Glomerular visceral epithelial cell (primary cell): ENCODE data around the gene SKAP2.

Source experiments
- DNase-seq: peaks from one replicate; pipeline ENCODE4 v3.0.0-alpha.2; 2016; ENCODE audit errors: extremely low spot score

Gene SKAP2

GRCh38 chr7:26777385-26777784 lies 87.0 kb downstream of the SKAP2 start:
- DNase-seq: no peak

- no peak for DNase-seq
Observed at GRCh38 chr7:26760501-26760900, 103.9 kb downstream of the SKAP2 start.

GRCh38 chr7:26759108-26759507 lies 105.3 kb downstream of the SKAP2 start:
- DNase-seq: no peak

GRCh38 chr7:26743205-26743604 lies 121.2 kb downstream of the SKAP2 start:
- no peak for DNase-seq

- DNase-seq: no peak
Observed at GRCh38 chr7:26735976-26736600, 128.3 kb downstream of the SKAP2 start.

- no peak for DNase-seq
Observed at GRCh38 chr7:26729150-26729775, 135.1 kb downstream of the SKAP2 start.

GRCh38 chr7:26726051-26726450 lies 138.3 kb downstream of the SKAP2 start:
- DNase-seq: no peak

- no peak for DNase-seq
Observed at GRCh38 chr7:26724795-26725194, 139.6 kb downstream of the SKAP2 start.

GRCh38 chr7:26723129-26723528 lies 141.3 kb downstream of the SKAP2 start:
- peak; percentile 2 for DNase-seq

GRCh38 chr7:26721450-26721849 lies 142.9 kb downstream of the SKAP2 start:
- no peak for DNase-seq

- no peak for DNase-seq
Observed at GRCh38 chr7:26718063-26718462, 146.3 kb downstream of the SKAP2 start.

- DNase-seq: no peak
Observed at GRCh38 chr7:26714438-26714837, 150.0 kb downstream of the SKAP2 start.

GRCh38 chr7:26714006-26714405 lies 150.4 kb downstream of the SKAP2 start:
- DNase-seq: no peak

- DNase-seq: no peak
Observed at GRCh38 chr7:26709210-26709990, 155.0 kb downstream of the SKAP2 start.

GRCh38 chr7:26705567-26705966 lies 158.8 kb downstream of the SKAP2 start:
- DNase-seq: peak; percentile 72

- DNase-seq: no peak
Observed at GRCh38 chr7:26704786-26705185, 159.6 kb downstream of the SKAP2 start.

- no peak for DNase-seq
Observed at GRCh38 chr7:26704036-26704435, 160.4 kb downstream of the SKAP2 start.

- DNase-seq: no peak
Observed at GRCh38 chr7:26700893-26701292, 163.5 kb downstream of the SKAP2 start.

GRCh38 chr7:26700386-26700785 lies 164.0 kb downstream of the SKAP2 start:
- no peak for DNase-seq

GRCh38 chr7:26699766-26700165 lies 164.6 kb downstream of the SKAP2 start:
- no peak for DNase-seq

GRCh38 chr7:26698806-26699205 lies 165.6 kb downstream of the SKAP2 start:
- no peak for DNase-seq

GRCh38 chr7:26698194-26698593 lies 166.2 kb downstream of the SKAP2 start:
- DNase-seq: no peak

GRCh38 chr7:26696978-26697377 lies 167.4 kb downstream of the SKAP2 start:
- DNase-seq: no peak
